Neural cell (in vitro differentiated cells): ENCODE data around the gene ADGRB2.

Experiments
- CTCF ChIP-seq: fragments of 450-650 bp; IDR thresholded peaks from 2 replicates; pipeline ENCODE4 v1.5.1; 2014; ENCODE audit warnings: antibody characterized with exemption, mild to moderate bottlenecking, moderate library complexity; ENCODE audit not compliant: poor library complexity, severe bottlenecking
- TAF1 ChIP-seq: IDR thresholded peaks from 2 replicates; pipeline ENCODE4 v1.6.1; 2012; ENCODE audit warnings: low read depth

GRCh38 chr1:31798433-31799195, 34.5 kb upstream of the ADGRB2 start:
- TF ChIP-seq CTCF (no peak), TAF1 (no peak)
